Right lobe of liver (tissue), 4 donors: ENCODE results near the gene ANKRD27.

Source experiments
- POLR2A ChIP-seq: fragments of 450-650 bp; IDR thresholded peaks from one replicate; pipeline ENCODE4 v1.6.1; 2017; ENCODE audit warnings: antibody characterized with exemption, mild to moderate bottlenecking
- TF ChIP-seq, protein P1 (sequence below), 4 donors: fragments of 200-600 bp in 3 of 4; fragments of 450-650 bp in 1 of 4; IDR thresholded peaks; one replicate each; pipeline versions ENCODE4 v1.5.1 to v1.8.0; 2016 to 2022; ENCODE audit warnings: antibody characterized with exemption in 4 of 4, mild to moderate bottlenecking in 2 of 4
- donor health status: DM: no; HTN: no; CAD: no.
- donor health status: DM: no; HTN: no; CAD: no.
- donor health status: DM: no; HTN: yes; CAD: no.

DNA sequence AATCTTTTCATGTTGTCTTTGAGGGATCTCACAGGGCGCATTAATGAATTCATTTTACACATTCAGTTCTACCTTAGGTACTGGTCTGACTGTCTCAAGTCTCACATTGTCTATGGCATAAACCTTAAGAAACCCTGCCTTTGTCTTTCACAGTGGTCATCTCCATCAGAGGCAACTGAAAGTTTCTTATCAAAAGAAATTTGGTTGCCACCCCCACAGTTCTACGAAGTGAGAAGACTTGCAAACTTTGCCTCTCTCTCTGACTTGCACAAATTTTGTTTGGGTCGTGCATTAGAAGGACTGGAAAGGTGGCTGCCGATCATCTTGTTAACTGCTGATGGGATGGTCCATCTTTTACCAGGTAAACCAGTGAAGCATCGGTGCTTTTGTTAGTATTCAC is 34.1 kb upstream of the ANKRD27 start:
- TF ChIP-seq, protein P1, sequence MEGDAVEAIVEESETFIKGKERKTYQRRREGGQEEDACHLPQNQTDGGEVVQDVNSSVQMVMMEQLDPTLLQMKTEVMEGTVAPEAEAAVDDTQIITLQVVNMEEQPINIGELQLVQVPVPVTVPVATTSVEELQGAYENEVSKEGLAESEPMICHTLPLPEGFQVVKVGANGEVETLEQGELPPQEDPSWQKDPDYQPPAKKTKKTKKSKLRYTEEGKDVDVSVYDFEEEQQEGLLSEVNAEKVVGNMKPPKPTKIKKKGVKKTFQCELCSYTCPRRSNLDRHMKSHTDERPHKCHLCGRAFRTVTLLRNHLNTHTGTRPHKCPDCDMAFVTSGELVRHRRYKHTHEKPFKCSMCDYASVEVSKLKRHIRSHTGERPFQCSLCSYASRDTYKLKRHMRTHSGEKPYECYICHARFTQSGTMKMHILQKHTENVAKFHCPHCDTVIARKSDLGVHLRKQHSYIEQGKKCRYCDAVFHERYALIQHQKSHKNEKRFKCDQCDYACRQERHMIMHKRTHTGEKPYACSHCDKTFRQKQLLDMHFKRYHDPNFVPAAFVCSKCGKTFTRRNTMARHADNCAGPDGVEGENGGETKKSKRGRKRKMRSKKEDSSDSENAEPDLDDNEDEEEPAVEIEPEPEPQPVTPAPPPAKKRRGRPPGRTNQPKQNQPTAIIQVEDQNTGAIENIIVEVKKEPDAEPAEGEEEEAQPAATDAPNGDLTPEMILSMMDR (IDR thresholded peaks at IDR 0.05), result no peak
- TF ChIP-seq POLR2A, result no peak
